ENCODE data around the gene PHC2. TPM values are rescaled to one million over a fixed set of nuclear protein-coding genes. Genes with fewer than 3 reads are reported as not detected.
A peak's percentile ranks its signal among the peaks of the same experiment; 100 is the strongest.

Gene PHC2
- total RNA-seq, 1 donor from 2014 or later = 36.1 TPM

DNA sequence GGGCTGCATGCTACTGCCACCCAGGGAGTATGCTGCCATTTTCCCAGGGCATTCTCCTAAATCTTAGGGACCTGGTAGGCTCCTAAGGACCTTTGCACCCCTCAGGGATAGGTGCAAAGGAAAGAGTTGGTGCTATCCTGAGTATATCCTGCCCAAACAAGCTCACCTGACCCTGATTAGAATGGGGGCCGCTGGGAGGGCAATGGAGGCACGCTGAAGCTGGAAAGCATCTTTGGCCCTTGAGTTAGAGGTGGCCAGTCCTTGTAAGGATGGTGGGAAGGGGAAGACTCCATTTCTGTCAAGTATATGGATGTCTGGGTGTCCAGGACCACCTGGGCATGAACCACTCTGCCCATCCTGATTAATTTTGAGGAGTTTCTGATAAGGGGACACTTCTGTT is 61.1 kb downstream of the PHC2 start:
- no peak for DNase-seq

GRCh38 chr1:33369081-33369480 is 61.8 kb downstream of the PHC2 start:
- DNase-seq = no peak

DNA sequence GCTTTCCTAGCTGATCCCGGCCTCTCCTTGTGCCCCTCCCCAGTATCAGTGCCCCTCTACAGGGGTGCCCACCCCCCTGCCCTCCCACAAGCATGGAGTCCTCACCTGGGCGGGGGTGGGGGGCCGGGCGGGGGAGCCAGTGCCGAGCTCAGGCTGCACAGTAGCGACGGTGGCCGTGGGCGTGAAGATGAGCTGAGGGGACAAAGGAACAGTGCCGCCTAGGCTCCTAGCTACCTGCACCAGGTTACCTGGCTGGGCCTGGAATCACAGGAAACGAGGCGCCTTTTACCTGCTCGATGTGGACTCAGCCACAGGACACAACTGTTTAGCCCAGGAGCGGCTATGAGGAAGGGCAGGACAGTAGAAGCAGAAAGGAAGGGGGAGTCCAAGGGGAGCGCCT is 62.5 kb downstream of the PHC2 start:
- no peak for DNase-seq

DNA sequence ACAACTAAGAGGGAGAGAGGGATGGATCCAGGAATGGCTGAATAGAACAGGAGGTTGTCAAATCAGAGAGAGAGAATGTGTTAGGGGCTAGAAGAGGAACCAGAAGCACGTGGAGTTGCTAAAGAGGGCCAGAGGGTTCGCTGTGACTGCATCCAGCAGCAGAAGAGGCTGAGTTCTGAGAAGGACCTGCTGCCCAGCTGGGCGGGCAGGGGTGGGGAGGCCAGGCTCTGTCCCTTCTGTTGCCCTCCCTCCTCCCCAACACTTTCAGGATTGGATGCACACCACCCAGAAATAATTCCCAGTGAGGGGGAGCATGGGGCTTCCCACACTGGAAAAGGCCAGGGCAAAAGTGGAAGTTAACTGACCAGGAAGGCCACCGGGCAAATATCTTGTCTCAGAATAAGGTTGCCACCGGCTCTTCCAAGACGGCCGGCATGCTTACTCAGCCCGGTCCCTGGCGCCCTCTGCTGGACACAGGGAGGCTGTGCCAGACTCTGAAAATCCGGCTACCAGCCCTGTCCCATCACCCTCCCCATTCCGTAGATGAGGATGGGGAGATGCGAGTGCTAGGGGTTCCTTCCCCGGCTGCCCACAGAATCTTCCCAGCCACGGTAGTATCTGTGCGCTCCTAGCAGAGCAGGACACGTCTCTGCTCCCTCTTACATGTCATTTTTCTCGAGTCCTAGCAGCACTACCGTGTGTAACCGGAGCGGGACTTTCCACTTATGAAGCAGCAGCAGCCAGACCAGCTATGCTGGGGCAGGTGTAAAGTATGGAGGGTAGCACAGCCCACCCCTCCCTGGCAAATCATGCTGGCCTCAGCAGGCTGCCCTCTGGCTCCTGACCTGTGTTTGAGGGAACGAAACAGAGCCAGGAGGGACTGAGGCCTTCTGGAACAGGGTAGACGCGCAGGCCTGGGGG is 63.1 kb downstream of the PHC2 start:
- DNase-seq = peak; percentile 33

DNA sequence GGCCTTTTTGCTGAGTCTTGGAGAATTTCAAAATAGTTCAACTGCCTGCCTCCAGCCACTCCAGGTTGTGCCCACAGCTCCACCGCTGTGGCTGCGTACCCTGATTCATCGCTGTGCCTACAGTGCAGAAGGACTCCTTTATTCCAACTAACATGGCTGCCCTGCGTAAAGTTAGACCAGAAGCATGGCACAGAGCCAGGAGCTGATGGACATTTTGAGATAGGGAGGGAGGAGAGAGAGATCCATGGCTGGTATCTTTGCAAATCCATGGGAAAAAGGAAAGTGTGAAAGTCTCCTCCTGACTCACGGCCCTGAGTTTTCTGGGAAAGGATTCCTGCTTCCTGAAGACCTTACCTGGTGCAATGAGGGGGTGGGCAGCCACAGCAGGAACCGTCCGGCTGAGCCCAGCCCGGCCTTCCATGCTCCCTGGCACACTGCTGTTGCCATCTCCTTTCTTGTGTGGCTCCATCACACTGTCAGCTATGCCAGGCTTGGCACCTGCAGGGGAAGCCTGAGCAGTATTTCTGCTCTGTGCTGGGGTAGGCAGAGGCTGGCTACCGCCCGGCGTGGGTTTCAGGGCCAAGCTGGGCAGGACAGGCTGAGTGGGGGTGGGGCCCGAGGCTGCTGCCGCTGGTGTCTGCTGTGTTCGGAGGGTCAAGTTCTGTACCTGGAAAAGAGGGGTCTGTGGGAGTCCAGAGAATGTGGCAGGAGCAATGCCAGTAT is 64.0 kb downstream of the PHC2 start:
- DNase-seq = no peak

DNA sequence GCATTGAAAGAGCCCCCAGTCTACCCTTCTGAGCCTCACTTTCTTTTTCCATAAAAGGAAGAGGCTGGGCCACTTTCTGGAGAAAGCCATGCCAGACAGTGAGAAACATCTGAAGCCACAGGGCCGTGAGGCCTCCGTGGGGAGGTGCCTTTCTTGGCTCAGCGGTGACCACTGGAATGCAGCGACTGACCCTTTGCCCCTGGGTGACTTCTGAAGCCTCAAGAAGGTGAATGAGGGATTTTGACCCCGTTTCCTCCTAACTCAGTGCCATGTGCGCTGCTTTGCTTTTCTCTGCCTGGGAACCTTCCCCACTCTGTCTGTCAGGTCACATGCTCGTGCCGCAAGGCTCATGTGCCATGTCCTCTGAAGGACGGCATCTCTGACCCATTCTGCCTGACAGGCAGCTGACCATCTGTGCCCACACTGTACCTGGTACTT is 65.3 kb downstream of the PHC2 start:
- no peak for DNase-seq

GRCh38 chr1:33364565-33364918 is 66.4 kb downstream of the PHC2 start:
- DNase-seq = peak; percentile 88

DNA sequence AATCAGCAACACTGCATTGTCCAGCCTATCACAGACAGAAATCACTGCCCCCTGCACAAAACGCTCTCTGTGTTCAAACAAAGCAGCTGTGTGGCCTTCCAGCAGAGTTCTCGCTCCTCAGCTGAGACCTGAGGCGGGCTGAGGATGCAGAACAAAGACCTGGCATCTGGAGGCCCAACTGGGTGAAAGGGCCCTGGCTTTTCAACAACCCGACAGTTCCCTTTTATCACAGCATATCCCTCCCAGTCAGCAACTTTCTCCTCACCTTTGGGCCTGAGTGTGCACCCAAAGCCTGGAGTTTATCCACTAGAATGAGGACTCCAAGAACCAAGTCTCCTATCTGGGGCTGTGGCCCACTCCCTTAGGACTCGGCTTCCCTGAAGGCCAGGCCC is 67.4 kb downstream of the PHC2 start:
- no peak for DNase-seq

GRCh38 chr1:33363021-33363420 is 67.9 kb downstream of the PHC2 start:
- no peak for DNase-seq

DNA sequence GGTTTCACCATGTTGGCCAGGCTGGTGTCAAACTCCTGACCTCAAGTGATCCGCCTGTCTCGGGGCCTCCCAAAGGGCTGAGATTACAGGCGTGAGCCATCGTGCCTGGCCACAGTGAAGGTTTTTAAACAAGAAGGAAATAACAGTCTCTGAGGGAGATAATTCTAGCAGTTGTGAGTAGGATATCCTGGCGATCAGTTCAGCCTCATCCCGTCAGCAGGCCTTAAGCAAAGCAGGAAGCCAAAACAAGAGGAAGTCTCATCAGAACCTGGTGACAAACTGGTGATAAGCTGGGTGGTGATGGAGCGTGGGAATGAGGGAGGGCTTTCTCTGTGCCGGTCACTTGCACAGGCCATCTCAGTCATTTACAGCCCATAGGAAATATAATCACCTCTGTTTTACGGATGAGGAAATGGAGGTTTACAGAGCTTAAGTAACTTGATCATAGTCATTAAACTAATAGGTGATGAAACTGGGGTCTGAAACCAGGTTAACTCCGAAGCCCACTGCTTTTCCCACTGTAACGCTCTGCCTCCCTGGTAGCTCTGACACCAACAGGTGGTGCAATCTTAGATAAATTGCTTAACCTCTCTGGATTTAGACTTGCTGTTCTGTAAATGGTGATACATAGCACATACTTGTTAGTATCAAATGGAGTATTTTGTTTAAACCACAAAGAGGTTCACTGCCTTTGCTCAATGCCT is 69.2 kb downstream of the PHC2 start:
- no peak for DNase-seq

DNA sequence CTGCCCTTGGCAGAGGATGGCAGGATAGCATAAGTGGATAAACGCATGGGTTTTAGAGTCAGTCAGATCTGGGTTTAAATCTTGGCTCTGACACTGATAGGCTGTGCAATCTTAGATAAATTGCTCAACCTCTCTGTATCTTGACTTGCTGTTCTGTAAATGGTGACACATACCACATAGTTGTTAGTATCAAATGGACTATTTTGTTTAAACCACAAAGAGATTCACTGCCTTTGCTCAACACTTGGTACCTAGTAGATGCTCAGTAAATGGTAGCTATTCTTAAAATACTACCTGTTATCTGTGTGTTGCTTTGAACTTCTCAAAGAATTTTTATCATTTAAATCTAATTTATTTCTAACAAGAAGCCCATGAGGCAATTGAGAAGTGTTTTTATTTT is 70.5 kb downstream of the PHC2 start:
- DNase-seq = no peak

DNA sequence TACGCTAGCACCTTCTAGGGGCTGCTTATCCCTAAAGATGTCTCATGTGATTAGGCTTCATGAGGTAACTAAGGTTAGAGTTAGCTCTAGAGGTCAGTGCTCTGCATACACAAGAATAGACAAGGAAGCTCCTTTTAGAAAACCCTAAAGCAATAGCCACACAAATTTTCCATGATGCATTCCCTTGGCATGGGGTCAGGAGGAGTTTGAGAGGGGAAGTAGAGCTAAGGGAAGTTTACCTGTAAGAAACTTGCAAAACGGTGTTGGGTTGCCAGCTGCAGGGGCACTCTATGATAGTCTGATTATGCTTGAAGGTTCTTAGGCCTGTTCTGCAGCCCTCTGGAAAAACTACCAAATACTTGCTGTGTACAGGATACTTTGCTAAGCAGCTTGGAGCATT is 71.0 kb downstream of the PHC2 start:
- DNase-seq = no peak

DNA sequence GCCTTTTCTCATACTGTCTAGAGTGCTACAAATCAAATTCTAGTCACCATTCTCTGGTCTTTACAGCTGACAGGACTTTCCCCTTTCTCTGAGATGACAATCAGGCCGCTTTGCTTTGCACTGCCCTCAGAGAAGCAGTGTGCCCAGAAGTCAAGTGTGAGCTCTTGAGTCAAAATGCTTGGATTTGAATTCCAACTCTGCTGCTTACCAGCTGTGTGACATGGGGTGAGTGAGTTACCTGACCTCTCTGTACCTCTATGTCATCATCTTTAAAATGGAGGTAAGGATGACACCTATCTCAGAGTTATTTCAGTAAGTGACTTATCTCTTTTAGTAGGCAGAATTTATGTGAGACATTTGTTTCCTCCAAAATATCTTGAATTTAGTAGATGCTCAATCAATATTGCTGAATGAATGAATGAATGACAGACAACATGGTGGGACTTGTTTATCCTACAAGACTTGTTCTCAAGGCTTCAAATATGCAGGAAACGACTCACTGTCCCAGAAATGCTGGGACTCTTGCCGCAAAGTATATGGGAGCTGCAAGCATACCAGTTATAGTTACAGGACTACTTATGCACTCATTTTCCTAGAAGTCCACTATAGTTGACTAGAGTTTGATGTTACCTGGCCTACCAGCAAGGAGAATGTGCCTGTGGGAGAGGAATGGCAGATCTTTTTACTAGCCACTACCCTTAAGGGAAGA is 71.9 kb downstream of the PHC2 start:
- no peak for DNase-seq

DNA sequence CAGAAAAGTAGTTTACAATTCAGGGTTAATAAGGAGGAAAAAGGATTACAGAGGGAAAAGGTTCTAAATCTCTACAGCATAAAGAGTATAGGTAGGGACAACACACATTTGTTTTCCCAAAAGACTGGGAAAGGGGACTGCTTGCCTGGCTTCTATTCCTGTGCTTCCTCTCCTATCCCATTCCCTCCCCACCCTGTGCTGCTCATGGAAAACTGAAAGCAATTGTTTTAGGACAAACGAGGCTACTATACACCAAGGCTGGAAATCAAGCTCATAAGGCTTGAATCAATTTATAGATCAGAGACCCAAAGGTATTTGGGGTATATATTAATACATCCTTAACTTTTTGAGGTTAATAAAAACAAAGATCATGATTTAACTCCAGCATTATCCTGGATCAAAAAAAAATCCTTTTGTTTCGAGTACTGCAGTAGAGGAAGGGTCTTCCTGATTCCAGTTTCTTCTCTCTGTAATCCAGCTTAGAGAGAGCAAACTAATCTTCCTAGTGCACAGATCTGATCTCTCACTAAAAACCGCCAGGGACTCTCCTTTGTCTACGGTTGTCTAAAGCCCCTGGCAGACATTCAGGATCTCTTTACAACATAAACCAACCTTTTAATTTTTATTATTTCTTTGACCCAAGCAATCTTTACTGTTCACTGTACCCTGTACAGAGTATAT is 72.6 kb downstream of the PHC2 start:
- DNase-seq = no peak

GRCh38 chr1:33357099-33357498 is 73.8 kb downstream of the PHC2 start:
- no peak for DNase-seq

DNA sequence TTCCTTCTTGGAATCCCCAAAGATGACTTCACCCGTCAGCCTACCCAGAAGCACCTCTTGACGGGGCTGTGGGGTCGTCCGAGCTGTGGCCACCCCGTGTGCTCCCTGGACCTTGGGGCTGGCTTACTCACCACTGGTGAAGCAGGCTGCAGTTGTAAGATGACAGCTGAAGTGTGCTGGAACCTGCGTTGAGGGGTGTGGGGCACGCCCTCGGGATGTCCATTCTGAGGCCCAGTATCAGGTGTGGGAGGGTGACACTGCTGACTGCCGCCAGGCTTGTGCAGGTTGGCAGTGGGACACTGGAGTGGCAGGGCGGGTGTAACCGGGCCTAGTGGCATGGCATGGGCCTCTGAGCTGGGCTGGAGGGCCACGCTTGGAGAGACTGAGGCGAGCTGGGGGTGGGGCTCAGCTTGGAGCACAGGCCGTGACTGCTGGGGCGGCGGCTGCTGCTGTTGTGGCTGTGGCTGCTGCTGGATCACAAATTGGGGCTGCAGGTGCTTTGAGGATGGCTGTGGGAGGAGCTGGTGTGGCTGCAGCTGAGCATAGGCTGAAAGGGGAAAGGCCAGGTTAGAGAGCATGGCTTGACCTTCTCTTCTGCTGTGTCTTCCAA is 76.1 kb downstream of the PHC2 start:
- no peak for DNase-seq

DNA sequence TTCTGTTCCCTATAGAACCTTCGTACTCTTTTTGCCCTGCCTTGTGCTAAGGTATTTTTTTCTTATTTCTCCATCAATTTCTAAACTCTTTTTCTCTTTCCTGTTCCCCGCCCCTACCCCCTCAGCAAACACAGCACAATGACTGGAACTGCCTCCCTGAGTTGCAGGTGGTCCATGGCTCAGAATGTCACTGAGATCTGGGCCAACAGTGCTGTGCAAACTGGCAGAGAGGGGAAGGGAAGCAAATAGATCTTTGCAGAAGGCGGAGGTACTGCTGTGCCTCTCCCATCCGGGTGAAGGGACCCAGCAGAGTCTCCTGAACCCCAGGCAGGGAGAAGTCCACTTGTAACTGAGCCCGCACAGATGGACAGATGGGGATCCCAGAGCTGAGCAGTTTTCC is 77.4 kb downstream of the PHC2 start:
- DNase-seq = no peak

GRCh38 chr1:33351281-33351660 is 79.6 kb downstream of the PHC2 start:
- no peak for DNase-seq

- DNase-seq = no peak
Measured at GRCh38 chr1:33350611-33351280, 80.1 kb downstream of the PHC2 start.

- peak; percentile 64 for DNase-seq
Measured at GRCh38 chr1:33349778-33350610, 80.9 kb downstream of the PHC2 start.

Data from skin of body (tissue), 2 donors.